IMR-90 (cell line): Measurements from ENCODE around the gene SPAG8. TPM values are rescaled to one million over a fixed set of nuclear protein-coding genes. Genes with fewer than 3 reads are reported as not detected.

ENCODE experiments used
- ATAC-seq: fragments of 200-7000 bp; cut with Tn5 transposase; 2 replicates; pipeline ENCODE4 v1.9.1; 2020; ENCODE audit warnings: low read depth, mild to moderate bottlenecking, moderate library complexity
- BruUV-seq: library from RNA; stranded (reverse); fragments of 400-500 nt; replicated peaks from 2 replicates; lab custom pipeline; 2021; lab: Mats Ljungman, UMichigan
- CTCF ChIA-PET: fragments of 300-600 bp; formaldehyde crosslinking; extraction: SDS; loops from one replicate; lab custom pipeline; 2021; ENCODE audit warnings: antibody characterized with exemption; lab: Yijun Ruan, JAX
- POLR2A ChIA-PET: fragments of 300-600 bp; sonication (Branson Sonifier 250); formaldehyde crosslinking; loops from one replicate; lab custom pipeline; 2022; ENCODE audit warnings: antibody characterized with exemption; ENCODE audit not compliant: unreplicated experiment; lab: Charles Lee
- DNase-seq: peaks from one replicate; pipeline ENCODE4 v3.0.0; 2013
- H2AFZ ChIP-seq: replicated peaks from 2 replicates; pipeline ENCODE3; 2013; ENCODE audit warnings: low read length, mild to moderate bottlenecking; ENCODE audit not compliant: poor library complexity
- H2AK5ac ChIP-seq: 2 replicates; pipeline ENCODE4 v1.6.1; 2013; ENCODE audit warnings: low read depth, low read length, inconsistent platforms
- H2AK9ac ChIP-seq: replicated peaks from 2 replicates; pipeline ENCODE3; 2013; ENCODE audit warnings: mild to moderate bottlenecking, low read depth, low read length, moderate library complexity; ENCODE audit not compliant: poor library complexity
- H2BK120ac ChIP-seq: 2 replicates; pipeline ENCODE4 v1.6.1; 2013; ENCODE audit warnings: low read depth, low read length, inconsistent platforms
- H2BK15ac ChIP-seq: 3 replicates; pipeline ENCODE4 v1.6.1; 2013; ENCODE audit warnings: low read depth, low read length, inconsistent platforms
- H2BK20ac ChIP-seq: 2 replicates; pipeline ENCODE4 v1.6.1; 2013; ENCODE audit warnings: low read depth, mild to moderate bottlenecking, inconsistent platforms, low read length, moderate library complexity
- H2BK5ac ChIP-seq: 2 replicates; pipeline ENCODE4 v1.6.1; 2013; ENCODE audit warnings: mild to moderate bottlenecking, low read depth, low read length, inconsistent platforms; ENCODE audit not compliant: poor library complexity, severe bottlenecking
- H3K14ac ChIP-seq: replicated peaks from 2 replicates; pipeline ENCODE4 v1.6.1; 2013; ENCODE audit warnings: low read depth, low read length, inconsistent platforms
- H3K18ac ChIP-seq: 2 replicates; pipeline ENCODE4 v1.6.1; 2013; ENCODE audit warnings: low read depth, low read length, control low read depth
- H3K23ac ChIP-seq: 2 replicates; pipeline ENCODE4 v1.6.1; 2013; ENCODE audit warnings: low read depth, low read length, inconsistent platforms
- H3K27ac ChIP-seq: 2 replicates; pipeline ENCODE4 v1.5.1; 2013; ENCODE audit warnings: mild to moderate bottlenecking, control low read depth, low read length; ENCODE audit not compliant: insufficient read depth
- H3K27me3 ChIP-seq: 2 replicates; pipeline ENCODE4 v1.6.1; 2013; ENCODE audit warnings: low read length; ENCODE audit not compliant: control insufficient read depth, insufficient read depth
- H3K36me3 ChIP-seq: 2 replicates; pipeline ENCODE4 v1.6.1; 2013; ENCODE audit warnings: low read length, mixed read lengths; ENCODE audit not compliant: control insufficient read depth, insufficient read depth
- H3K4ac ChIP-seq: 2 replicates; pipeline ENCODE4 v1.6.1; 2013; ENCODE audit warnings: low read depth, low read length, inconsistent platforms
- H3K4me1 ChIP-seq: 2 replicates; pipeline ENCODE4 v1.6.1; 2013; ENCODE audit warnings: low read length, mixed read lengths; ENCODE audit not compliant: control insufficient read depth, insufficient read depth
- H3K4me2 ChIP-seq: 2 replicates; pipeline ENCODE4 v1.6.1; 2013; ENCODE audit warnings: low read depth, mild to moderate bottlenecking, control low read depth, low read length, moderate library complexity
- H3K4me3 ChIP-seq: 2 replicates; pipeline ENCODE4 v1.5.1; 2013; ENCODE audit warnings: low read depth, mild to moderate bottlenecking, control low read depth, low read length, moderate library complexity; ENCODE audit not compliant: insufficient read depth
- H3K56ac ChIP-seq: 2 replicates; pipeline ENCODE4 v1.6.1; 2013; ENCODE audit warnings: low read length, inconsistent platforms; ENCODE audit not compliant: insufficient read depth; ENCODE audit errors: extremely low read depth
- H3K79me1 ChIP-seq, 2 experiments: 2 replicates each; pipeline ENCODE4 v1.6.1; 2013; ENCODE audit warnings: low read length in 2 of 2, inconsistent platforms in 1 of 2, low read depth in 1 of 2
- H3K9ac ChIP-seq: 2 replicates; pipeline ENCODE4 v1.6.1; 2013; ENCODE audit warnings: low read depth, low read length, control low read depth
- H3K9me1 ChIP-seq: 2 replicates; pipeline ENCODE4 v1.6.1; 2013; ENCODE audit warnings: low read length, inconsistent platforms; ENCODE audit not compliant: insufficient read depth
- H3K9me3 ChIP-seq: 2 replicates; pipeline ENCODE4 v1.6.1; 2013; ENCODE audit warnings: low read length; ENCODE audit not compliant: control insufficient read depth, insufficient read depth
- H4K20me1 ChIP-seq: 2 replicates; pipeline ENCODE4 v1.6.1; 2013; ENCODE audit warnings: low read length, inconsistent platforms; ENCODE audit not compliant: insufficient read depth
- H4K5ac ChIP-seq: 2 replicates; pipeline ENCODE4 v1.6.1; 2013; ENCODE audit warnings: mild to moderate bottlenecking, low read depth, low read length, control low read depth
- H4K8ac ChIP-seq, 2 experiments: 2 replicates each; pipeline ENCODE4 v1.6.1; 2013; ENCODE audit warnings: low read depth in 2 of 2, low read length in 2 of 2, control low read depth in 1 of 2, inconsistent platforms in 1 of 2
- H4K91ac ChIP-seq: 2 replicates; pipeline ENCODE4 v1.6.1; 2013; ENCODE audit warnings: low read depth, low read length, inconsistent platforms; ENCODE audit not compliant: insufficient read depth
- BHLHE40 ChIP-seq: fragments of 150-350 bp; IDR thresholded peaks from 2 replicates; pipeline ENCODE4 v1.6.1; 2016; ENCODE audit warnings: mild to moderate bottlenecking, low read depth, low read length
- CHD1 ChIP-seq: IDR thresholded peaks from 2 replicates; pipeline ENCODE4 v1.6.1; 2012; ENCODE audit warnings: low read depth, low read length, improper control_type of control experiment
- FOS ChIP-seq: fragments of 150-350 bp; IDR thresholded peaks from 2 replicates; pipeline ENCODE4 v1.6.1; 2016; ENCODE audit warnings: low read depth, low read length
- MAFK ChIP-seq: IDR thresholded peaks from 2 replicates; pipeline ENCODE4 v1.6.1; 2012; ENCODE audit warnings: low read depth, low read length, improper control_type of control experiment
- MXI1 ChIP-seq: IDR thresholded peaks from 2 replicates; pipeline ENCODE4 v1.6.1; 2012; ENCODE audit warnings: low read depth, mild to moderate bottlenecking, low read length, moderate library complexity, borderline replicate concordance
- POLR2A ChIP-seq: IDR thresholded peaks from 2 replicates; pipeline ENCODE4 v1.6.1; 2012; ENCODE audit warnings: mild to moderate bottlenecking, low read depth, low read length
- RAD21 ChIP-seq: IDR thresholded peaks from 2 replicates; pipeline ENCODE4 v1.6.1; 2012; ENCODE audit warnings: low read length, improper control_type of control experiment
- RFX5 ChIP-seq: IDR thresholded peaks from 2 replicates; pipeline ENCODE4 v1.8.0; 2012; ENCODE audit warnings: low read depth, mild to moderate bottlenecking, low read length, moderate library complexity
- SMC3 ChIP-seq: fragments of 150-350 bp; IDR thresholded peaks from 2 replicates; pipeline ENCODE4 v1.6.1; 2016; ENCODE audit warnings: low read depth, mild to moderate bottlenecking, antibody characterized with exemption, low read length, moderate library complexity
- WGBS, 2 experiments: methylation state at CpG; one replicate each; pipeline versions ENCODE4 v1.1.5 to v1.1.7; 2013; ENCODE audit warnings: missing lambda C conversion rate in 2 of 2; ENCODE audit not compliant: insufficient read length in 1 of 2; ENCODE audit errors: extremely low coverage in 2 of 2; 5-methylcytosine and 5-hydroxymethylcytosine counted together
- dilution Hi-C: fragments of 300-500 bp; cut with HindIII; formaldehyde crosslinking; loops from one replicate; pipeline ENCODE4 v1.14.3; 2018; ENCODE audit warnings: low sequenced_read_pairs; ENCODE audit not compliant: unreplicated experiment
- in situ Hi-C: fragments of 300-500 bp; cut with MboI; formaldehyde crosslinking; loops from 3 replicates; pipeline ENCODE4 v1.14.3; 2019; ENCODE audit warnings: low sequenced_read_pairs, inconsistent platforms, mixed read lengths
- intact Hi-C: fragments of 100-400 bp; cut with micrococcal nuclease; formaldehyde crosslinking; loops from 2 replicates; pipeline ENCODE4 v1.10.0; 2022
- polyA plus RNA-seq, 3 experiments: library from polyadenylated mRNA; depleted of rRNA; stranded (reverse); fragments of >200 nt; gene quantifications; 2 replicates each; pipeline ENCODE4 v1.2.3, GENCODE V29; 2012; ENCODE audit warnings: low replicate concordance in 1 of 3
- total RNA-seq: library from RNA; depleted of rRNA; stranded (reverse); fragments of >200 nt; gene quantifications from 2 replicates; pipeline ENCODE4 v1.2.3, GENCODE V29; 2012
- TF ChIP-seq, protein P1 (sequence below): fragments of 150-350 bp; IDR thresholded peaks from 2 replicates; pipeline ENCODE4 v1.6.1; 2016; ENCODE audit warnings: low read depth, mild to moderate bottlenecking, low read length, moderate library complexity, borderline replicate concordance
- TF ChIP-seq, protein P2 (sequence below): conservative IDR thresholded peaks from 2 replicates; pipeline ENCODE4 v1.5.1; 2012; ENCODE audit warnings: mild to moderate bottlenecking, low read depth, low read length, improper control_type of control experiment

The SPAG8 gene
- total and polyA plus RNA-seq, 2 of the 4 experiments (the other 2 are of a cell fraction) = 0.72 to 0.84 TPM

DNA sequence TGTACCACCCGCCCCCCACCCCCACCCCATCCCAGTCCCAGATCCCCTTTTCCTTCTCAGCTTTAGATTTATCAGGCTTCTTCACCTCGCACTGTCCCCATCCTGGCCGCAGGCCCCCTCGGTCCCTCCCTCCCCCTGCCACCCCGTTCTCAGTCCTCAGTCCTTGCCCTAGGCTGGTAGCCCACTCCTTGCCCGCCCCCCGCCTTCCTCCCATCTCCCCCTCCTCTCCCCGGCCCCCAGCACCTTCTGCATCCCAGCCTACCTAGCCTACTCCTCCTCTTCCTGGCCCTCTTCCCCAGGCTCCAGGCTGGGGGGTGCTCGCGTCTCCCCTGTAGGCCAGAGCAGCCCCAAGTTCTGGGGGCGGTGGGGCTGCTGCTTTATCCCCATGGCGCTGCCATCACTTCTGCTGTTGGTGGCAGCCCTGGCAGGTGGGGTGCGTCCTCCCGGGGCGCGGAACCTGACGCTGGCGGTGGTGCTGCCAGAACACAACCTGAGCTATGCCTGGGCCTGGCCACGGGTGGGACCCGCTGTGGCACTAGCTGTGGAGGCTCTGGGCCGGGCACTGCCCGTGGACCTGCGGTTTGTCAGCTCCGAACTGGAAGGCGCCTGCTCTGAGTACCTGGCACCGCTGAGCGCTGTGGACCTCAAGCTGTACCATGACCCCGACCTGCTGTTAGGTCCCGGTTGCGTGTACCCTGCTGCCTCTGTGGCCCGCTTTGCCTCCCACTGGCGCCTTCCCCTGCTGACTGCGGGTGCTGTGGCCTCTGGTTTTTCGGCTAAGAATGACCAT is 19.8 kb downstream of the SPAG8 start:
- Histone ChIP-seq H3K27ac (peak overlapping the region; percentile 89), H2AFZ (peak overlapping the region; percentile 93), H3K9me1 (peaks cover 39% of the 10 kb centered on the region), H3K4me2 (peak overlapping the region; percentile 98), H3K23ac (peak overlapping the region; percentile 91), H2BK15ac (0 out of 3 replicates have a peak overlapping the region, but pooled peaks have one; percentile 6), H4K5ac (no peak overlapping the region; the same call in none of the 2 replicates), H4K91ac (peak overlapping the region; percentile 59; the same call in 1 of the 2 replicates), H2AK9ac (peak overlapping the region; percentile 82), H3K36me3 (no peaks in the 10 kb centered on the region), H3K9me3 (no peaks in the 10 kb centered on the region), H2AK5ac (peak overlapping the region; percentile 66), H3K4me3 (peak overlapping the region; percentile 89), H4K8ac (peak overlapping the region; percentile 93 to 97; a peak in 3 of 4 replicates), H3K9ac (peak overlapping the region; percentile 90), H2BK120ac (no peak overlapping the region), H3K27me3 (no peaks in the 10 kb centered on the region), H4K20me1 (no peaks in the 10 kb centered on the region), H3K14ac (peak overlapping the region; percentile 81), H3K79me1 (peaks cover 27 to 55% of the 10 kb centered on the region in 2 experiments), H3K18ac (peak overlapping the region; percentile 97; the same call in 1 of the 2 replicates), H3K4ac (peak overlapping the region; percentile 96), H2BK5ac (peak overlapping the region; percentile 18), H2BK20ac (no peak overlapping the region), H3K56ac (no peak overlapping the region), H3K4me1 (peaks cover 28% of the 10 kb centered on the region)
- DNase-seq (no peak), ATAC-seq (no peak)
- ChIA-PET POLR2A (interaction anchor here (0.7 kb wide), 1 partner anchor 9 kb away, joined by 3 read pairs; no protein-coding TSS in a partner anchor), CTCF (interaction anchor here (0.6 to 1.3 kb wide), 3 partner anchors 20 to 131 kb away, joined by 3 to 5 read pairs (median 4); partner anchors contain the start of gene SPAG8)
- no TSS peak for BruUV-seq
- intact Hi-C loops = no loop called here
- in situ Hi-C loops = no loop called here
- dilution Hi-C loops = no loop called here
- 95% methylated on average over 24 of the region's 34 CpGs; no CpG with 5 or more reads in 1 of the 2 experiments for WGBS, 2 experiments
- TF ChIP-seq SMC3 (no peak), MAFK (no peak), FOS (no peak), POLR2A (no peak), MXI1 (no peak), RFX5 (no peak), RAD21 (no peak), CHD1 (no peak), BHLHE40 (no peak)
- TF ChIP-seq, protein P1, sequence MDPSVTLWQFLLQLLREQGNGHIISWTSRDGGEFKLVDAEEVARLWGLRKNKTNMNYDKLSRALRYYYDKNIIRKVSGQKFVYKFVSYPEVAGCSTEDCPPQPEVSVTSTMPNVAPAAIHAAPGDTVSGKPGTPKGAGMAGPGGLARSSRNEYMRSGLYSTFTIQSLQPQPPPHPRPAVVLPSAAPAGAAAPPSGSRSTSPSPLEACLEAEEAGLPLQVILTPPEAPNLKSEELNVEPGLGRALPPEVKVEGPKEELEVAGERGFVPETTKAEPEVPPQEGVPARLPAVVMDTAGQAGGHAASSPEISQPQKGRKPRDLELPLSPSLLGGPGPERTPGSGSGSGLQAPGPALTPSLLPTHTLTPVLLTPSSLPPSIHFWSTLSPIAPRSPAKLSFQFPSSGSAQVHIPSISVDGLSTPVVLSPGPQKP = no peak
- TF ChIP-seq, protein P2, sequence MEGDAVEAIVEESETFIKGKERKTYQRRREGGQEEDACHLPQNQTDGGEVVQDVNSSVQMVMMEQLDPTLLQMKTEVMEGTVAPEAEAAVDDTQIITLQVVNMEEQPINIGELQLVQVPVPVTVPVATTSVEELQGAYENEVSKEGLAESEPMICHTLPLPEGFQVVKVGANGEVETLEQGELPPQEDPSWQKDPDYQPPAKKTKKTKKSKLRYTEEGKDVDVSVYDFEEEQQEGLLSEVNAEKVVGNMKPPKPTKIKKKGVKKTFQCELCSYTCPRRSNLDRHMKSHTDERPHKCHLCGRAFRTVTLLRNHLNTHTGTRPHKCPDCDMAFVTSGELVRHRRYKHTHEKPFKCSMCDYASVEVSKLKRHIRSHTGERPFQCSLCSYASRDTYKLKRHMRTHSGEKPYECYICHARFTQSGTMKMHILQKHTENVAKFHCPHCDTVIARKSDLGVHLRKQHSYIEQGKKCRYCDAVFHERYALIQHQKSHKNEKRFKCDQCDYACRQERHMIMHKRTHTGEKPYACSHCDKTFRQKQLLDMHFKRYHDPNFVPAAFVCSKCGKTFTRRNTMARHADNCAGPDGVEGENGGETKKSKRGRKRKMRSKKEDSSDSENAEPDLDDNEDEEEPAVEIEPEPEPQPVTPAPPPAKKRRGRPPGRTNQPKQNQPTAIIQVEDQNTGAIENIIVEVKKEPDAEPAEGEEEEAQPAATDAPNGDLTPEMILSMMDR = no peak
